Fibroblast of lung (primary cell): ENCODE measurements around the gene IGSF21.
A peak's percentile ranks its signal among the peaks of the same experiment; 100 is the strongest.

Experiments
- CTCF ChIP-seq, 2 donors: IDR thresholded peaks in 1 of 2; conservative IDR thresholded peaks in 1 of 2; 1 replicate in 1 of 2; 2 replicates in 1 of 2; pipeline ENCODE4 v1.5.1; 2011 to 2012; ENCODE audit warnings: low read length in 2 of 2, control low read depth in 1 of 2, inconsistent platforms in 1 of 2, low read depth in 1 of 2, mild to moderate bottlenecking in 1 of 2
- EZH2 ChIP-seq: IDR thresholded peaks from 2 replicates; pipeline ENCODE4 v1.5.1; 2012; ENCODE audit warnings: low read length, control low read depth, mild to moderate bottlenecking; ENCODE audit errors: missing control alignments

- TF ChIP-seq CTCF (conservative IDR thresholded peaks at IDR 0.05 in 1 of 2, IDR thresholded peaks at IDR 0.05 in 1 of 2; ENCODE audit: low read depth in 1 of 2, low read length in 2 of 2), result no peak
- TF ChIP-seq EZH2, result peak; percentile 3
Observed at GRCh38 chr1:18109058-18109755, 1.6 kb downstream of the IGSF21 start.
